Measurements from ENCODE around the gene PHLPP1. TPM values are rescaled to one million over a fixed set of nuclear protein-coding genes. Genes with fewer than 3 reads are reported as not detected.

The PHLPP1 gene
- total and polyA plus RNA-seq, 2 of the 4 experiments (the other 2 are of a cell fraction): 3.3 to 3.6 TPM

GRCh38 chr18:62792016-62792415, 76.7 kb downstream of the PHLPP1 start:
- H3K9me3 ChIP-seq (ENCODE audit: control insufficient read depth, insufficient read depth, low read length): no peaks in the 10 kb centered on the region
- H4K20me1 ChIP-seq (ENCODE audit: insufficient read depth, low read length): no peaks in the 10 kb centered on the region
- no peak overlapping the region for H2AK9ac ChIP-seq (replicated peaks; ENCODE audit: low read depth, low read length, poor library complexity)
- no peak overlapping the region for H3K4me2 ChIP-seq (ENCODE audit: low read depth, low read length)
- H2AFZ ChIP-seq (replicated peaks; ENCODE audit: low read length, poor library complexity): no peak overlapping the region
- no peak overlapping the region for H3K27ac ChIP-seq (ENCODE audit: insufficient read depth, low read length)
- no peak overlapping the region for H3K14ac ChIP-seq (replicated peaks; ENCODE audit: low read depth, low read length)
- no peak for TF ChIP-seq NFE2L2 (IDR thresholded peaks at IDR 0.05; ENCODE audit: low read depth, low read length)
- no peak for TF ChIP-seq MXI1 (IDR thresholded peaks at IDR 0.05; ENCODE audit: borderline replicate concordance, low read depth, low read length)
- TF ChIP-seq RFX5 (IDR thresholded peaks at IDR 0.05; ENCODE audit: low read depth, low read length): no peak
- TF ChIP-seq RCOR1 (IDR thresholded peaks at IDR 0.05; ENCODE audit: insufficient replicate concordance, low read length): no peak
- no peak for TF ChIP-seq MAFK (IDR thresholded peaks at IDR 0.05; ENCODE audit: low read depth, low read length)
- TF ChIP-seq MAZ (IDR thresholded peaks at IDR 0.05; ENCODE audit: borderline replicate concordance, low read depth, low read length): no peak
- TF ChIP-seq SMC3 (IDR thresholded peaks at IDR 0.05; ENCODE audit: low read depth, low read length): no peak
- no peak for TF ChIP-seq CTCF (conservative IDR thresholded peaks at IDR 0.05; ENCODE audit: low read depth, low read length)
- TF ChIP-seq CHD1 (IDR thresholded peaks at IDR 0.05; ENCODE audit: low read depth, low read length): no peak
- DNase-seq: no peak
- no peak overlapping the region for H3K4ac ChIP-seq (ENCODE audit: low read depth, low read length)
- intact Hi-C loops (cut with micrococcal nuclease) (no loop called here), in situ Hi-C loops (cut with MboI; ENCODE audit: low sequenced_read_pairs) (loop anchor here (10.0 kb wide), 1 partner anchor 63 kb away; no protein-coding TSS in a partner anchor), dilution Hi-C loops (cut with HindIII; ENCODE audit: low sequenced_read_pairs, unreplicated experiment) (no loop called here)
- BruUV-seq (replicated peaks): no TSS peak
- no peak overlapping the region for H4K8ac ChIP-seq (ENCODE audit: low read depth in 2 of 2, low read length in 2 of 2)
- no peaks in the 10 kb centered on the region for H3K27me3 ChIP-seq (ENCODE audit: control insufficient read depth, insufficient read depth, low read length)
- no peaks in the 10 kb centered on the region for H3K36me3 ChIP-seq (ENCODE audit: control insufficient read depth, insufficient read depth, low read length)
- no peak overlapping the region for H3K4me3 ChIP-seq (ENCODE audit: insufficient read depth, low read depth, low read length)
- H4K91ac ChIP-seq (ENCODE audit: insufficient read depth, low read depth, low read length): no peak overlapping the region
- ChIA-PET POLR2A (ENCODE audit: unreplicated experiment) (no interaction called here), CTCF (interaction anchor here (1.2 to 1.6 kb wide), 2 partner anchors 18 to 33 kb away, joined by 3 to 5 read pairs; no protein-coding TSS in a partner anchor)
- no peak for ATAC-seq (ENCODE audit: low read depth)
- H3K56ac ChIP-seq (ENCODE audit: extremely low read depth, insufficient read depth, low read length): no peak overlapping the region
- H3K23ac ChIP-seq (ENCODE audit: low read depth, low read length): no peak overlapping the region
- H2BK120ac ChIP-seq (ENCODE audit: low read depth, low read length): no peak overlapping the region
- H3K18ac ChIP-seq (ENCODE audit: low read depth, low read length): no peak overlapping the region
- peaks cover 5% of the 10 kb centered on the region for H3K9me1 ChIP-seq (ENCODE audit: insufficient read depth, low read length)
- no peak overlapping the region for H2AK5ac ChIP-seq (ENCODE audit: low read depth, low read length)
- H3K4me1 ChIP-seq (ENCODE audit: control insufficient read depth, insufficient read depth, low read length): peaks cover 2% of the 10 kb centered on the region; the same call in 1 of the 2 replicates
- no CpG with 5 or more reads among the region's 1 CpG for WGBS, 2 experiments (ENCODE audit: extremely low coverage in 2 of 2, insufficient read length in 1 of 2)
- no peak overlapping the region for H4K5ac ChIP-seq (ENCODE audit: low read depth, low read length)
- H3K9ac ChIP-seq (ENCODE audit: low read depth, low read length): no peak overlapping the region
- H2BK5ac ChIP-seq (ENCODE audit: low read depth, low read length, poor library complexity, severe bottlenecking): no peak overlapping the region
- H3K79me1 ChIP-seq (ENCODE audit: low read depth in 1 of 2, low read length in 2 of 2): peaks cover 7 to 20% of the 10 kb centered on the region in 2 experiments
- H2BK20ac ChIP-seq (ENCODE audit: low read depth, low read length): no peak overlapping the region
- no peak overlapping the region for H2BK15ac ChIP-seq (ENCODE audit: low read depth, low read length)

Measured in IMR-90 (cell line).